ENCODE results near the gene MRLN.
"Not testable (repeated sequence)": the region's sequence is repeated elsewhere in the genome, so short reads cannot be mapped to it uniquely, and the experiment has no call there.

MRLN gene

DNA sequence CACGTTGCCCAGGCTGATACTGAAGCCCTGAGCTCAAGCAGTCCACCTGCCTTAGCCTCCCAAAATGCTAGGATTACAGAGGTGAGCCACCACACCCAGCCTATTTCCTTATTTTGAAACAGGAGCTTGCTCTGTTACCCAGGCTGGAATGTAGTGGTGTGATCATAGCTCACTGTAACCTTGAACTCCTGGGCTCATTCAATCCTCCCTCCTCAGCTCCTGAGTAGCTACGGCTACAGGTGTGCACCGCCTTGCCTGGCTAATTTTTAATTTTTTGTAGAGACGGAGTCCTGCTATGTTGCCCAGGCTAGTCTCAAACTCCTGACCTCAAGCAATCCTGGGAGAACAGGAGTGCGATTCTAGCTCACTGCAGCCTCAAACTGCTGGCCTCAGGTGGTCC is 11.7 kb downstream of the MRLN start:
- DNase-seq (ENCODE audit: low spot score): no peak
- TF ChIP-seq, protein P1, sequence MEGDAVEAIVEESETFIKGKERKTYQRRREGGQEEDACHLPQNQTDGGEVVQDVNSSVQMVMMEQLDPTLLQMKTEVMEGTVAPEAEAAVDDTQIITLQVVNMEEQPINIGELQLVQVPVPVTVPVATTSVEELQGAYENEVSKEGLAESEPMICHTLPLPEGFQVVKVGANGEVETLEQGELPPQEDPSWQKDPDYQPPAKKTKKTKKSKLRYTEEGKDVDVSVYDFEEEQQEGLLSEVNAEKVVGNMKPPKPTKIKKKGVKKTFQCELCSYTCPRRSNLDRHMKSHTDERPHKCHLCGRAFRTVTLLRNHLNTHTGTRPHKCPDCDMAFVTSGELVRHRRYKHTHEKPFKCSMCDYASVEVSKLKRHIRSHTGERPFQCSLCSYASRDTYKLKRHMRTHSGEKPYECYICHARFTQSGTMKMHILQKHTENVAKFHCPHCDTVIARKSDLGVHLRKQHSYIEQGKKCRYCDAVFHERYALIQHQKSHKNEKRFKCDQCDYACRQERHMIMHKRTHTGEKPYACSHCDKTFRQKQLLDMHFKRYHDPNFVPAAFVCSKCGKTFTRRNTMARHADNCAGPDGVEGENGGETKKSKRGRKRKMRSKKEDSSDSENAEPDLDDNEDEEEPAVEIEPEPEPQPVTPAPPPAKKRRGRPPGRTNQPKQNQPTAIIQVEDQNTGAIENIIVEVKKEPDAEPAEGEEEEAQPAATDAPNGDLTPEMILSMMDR (IDR thresholded peaks at IDR 0.05; ENCODE audit: extremely low read depth, missing control alignments): no peak

DNA sequence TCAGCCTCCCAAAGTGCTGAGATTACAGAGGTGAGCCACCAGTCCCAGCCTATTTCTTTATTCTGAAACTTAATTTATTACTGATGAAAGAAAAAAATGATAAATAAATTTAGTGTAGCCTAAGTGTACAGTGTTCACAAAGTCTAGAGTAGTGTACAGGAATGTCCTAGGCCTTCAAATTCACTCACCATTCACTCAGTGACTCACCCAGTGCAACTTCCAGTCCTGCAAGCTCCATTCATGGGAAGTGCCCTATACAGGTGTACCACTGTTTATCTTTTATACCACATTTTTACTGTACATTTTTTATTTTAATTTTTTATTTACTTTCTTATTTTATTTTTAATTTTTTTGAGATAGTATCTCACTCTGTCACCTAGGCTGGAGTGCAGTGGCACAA is 12.2 kb downstream of the MRLN start:
- no peak for DNase-seq (ENCODE audit: low spot score)
- TF ChIP-seq, protein P1 (IDR thresholded peaks at IDR 0.05; ENCODE audit: extremely low read depth, missing control alignments): no peak

DNA sequence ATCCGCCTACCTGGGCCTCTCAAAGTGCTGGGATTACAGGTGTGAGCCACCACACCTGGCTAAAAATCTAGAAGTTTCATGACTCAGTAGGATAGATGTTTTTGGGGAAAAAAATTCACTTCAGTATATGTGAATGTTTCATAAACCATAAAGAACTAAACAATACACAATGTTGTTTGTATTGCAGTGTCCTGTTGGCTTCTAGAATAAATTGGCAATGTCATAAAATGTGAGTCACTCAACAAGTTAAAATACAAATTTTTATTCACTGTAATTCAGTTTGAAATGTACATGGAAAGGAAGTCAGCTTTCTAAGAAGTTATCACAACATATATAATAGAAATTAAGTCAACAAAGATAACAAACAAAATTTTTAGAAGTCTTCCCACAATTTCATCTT is 16.5 kb downstream of the MRLN start:
- DNase-seq (ENCODE audit: low spot score): no peak
- TF ChIP-seq, protein P1 (IDR thresholded peaks at IDR 0.05; ENCODE audit: extremely low read depth, missing control alignments): no peak

DNA sequence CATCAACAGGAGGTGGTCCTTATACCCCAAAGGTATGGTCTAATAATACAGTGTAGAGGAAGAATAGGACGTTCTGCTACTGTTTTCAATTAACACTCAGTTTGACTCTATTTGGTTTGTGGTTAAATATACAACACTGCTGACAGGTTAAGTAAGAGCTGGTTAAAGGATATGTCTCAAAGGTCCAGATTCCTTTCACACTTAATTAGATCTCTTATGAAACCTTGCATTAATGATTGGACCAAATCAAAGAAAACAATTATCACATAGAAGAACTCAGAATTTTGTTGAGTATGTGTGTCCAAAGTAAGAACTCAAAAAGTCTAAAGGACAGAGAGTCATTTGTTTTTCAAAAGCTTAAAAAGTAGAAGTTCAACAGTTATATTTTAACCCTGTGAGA is 18.0 kb downstream of the MRLN start:
- DNase-seq (ENCODE audit: low spot score): no peak
- TF ChIP-seq, protein P1 (IDR thresholded peaks at IDR 0.05; ENCODE audit: extremely low read depth, missing control alignments): no peak

DNA sequence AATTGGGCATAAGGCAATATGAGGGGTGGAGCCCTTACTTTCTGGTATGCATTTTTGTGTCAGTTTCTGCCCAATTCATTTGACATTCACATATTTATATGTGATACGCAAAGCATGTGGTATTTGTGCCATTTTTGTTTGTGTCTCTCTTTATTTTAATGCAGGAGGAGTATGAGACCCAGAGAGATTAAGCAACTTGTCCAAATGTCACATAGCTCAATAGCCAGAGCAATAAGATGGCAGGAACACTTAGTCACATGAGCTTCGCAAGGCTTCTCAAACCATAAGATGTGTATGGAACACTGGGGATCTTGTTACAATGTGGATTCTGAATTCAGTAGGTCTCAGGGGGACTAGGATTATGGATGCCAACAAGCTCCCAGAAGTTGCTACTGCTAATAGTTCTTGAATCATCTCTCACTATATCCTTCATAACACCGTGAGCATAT is 19.2 kb downstream of the MRLN start:
- TF ChIP-seq, protein P1 (IDR thresholded peaks at IDR 0.05; ENCODE audit: extremely low read depth, missing control alignments): no peak
- DNase-seq (ENCODE audit: low spot score): no peak

DNA sequence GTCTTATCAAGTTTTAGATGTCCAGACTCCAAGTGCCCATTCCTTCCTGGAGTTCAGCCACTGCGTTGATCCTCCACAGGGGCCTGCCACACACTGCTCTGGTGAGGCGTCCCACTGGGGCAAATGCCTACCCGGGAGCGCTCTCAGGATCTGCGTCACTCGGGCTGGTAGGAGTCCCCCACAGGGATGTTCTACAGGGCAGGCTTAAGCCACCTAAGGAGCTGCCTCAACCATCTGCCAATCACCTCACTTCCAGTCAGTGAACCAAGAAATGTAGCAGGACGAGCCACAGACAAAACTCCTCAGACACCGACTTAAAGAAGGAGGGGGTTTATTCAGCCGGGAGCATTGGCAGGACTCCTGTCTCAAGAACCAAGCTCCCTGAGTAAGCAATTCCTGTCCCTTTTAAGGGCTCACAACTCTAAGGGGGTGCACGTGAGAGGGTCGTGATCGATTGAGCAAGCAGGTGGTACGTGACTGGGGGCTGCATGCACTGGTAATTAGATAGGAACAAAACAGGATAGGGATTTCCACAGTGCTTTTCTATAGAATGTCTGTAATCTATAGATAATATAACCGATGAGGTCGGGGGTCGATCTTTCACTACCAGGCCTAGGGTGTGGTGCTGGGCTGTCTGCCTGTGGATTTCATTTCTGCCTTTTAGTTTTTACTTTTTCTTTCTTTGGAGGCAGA is 19.8 kb downstream of the MRLN start:
- DNase-seq (ENCODE audit: low spot score): not testable (repeated sequence)

DNA sequence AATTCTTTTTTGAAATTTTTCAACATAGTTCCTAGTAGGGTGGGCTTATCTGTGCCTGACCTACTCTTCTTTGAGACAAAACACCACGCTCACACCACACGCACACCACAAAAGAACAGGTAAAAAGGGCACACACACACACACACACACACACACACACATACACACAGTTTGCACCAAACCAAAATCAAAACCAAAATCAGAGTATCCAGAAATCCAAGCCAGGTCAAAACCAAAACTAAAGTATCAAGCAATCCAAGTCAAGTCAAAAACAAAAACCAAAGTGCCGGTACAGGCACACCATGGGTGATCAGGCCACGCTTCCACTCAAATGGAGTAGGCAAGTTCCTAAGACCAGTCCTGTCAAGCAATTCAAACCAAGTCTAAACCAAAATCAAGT is 20.4 kb downstream of the MRLN start:
- DNase-seq (ENCODE audit: low spot score): not testable (repeated sequence)

DNA sequence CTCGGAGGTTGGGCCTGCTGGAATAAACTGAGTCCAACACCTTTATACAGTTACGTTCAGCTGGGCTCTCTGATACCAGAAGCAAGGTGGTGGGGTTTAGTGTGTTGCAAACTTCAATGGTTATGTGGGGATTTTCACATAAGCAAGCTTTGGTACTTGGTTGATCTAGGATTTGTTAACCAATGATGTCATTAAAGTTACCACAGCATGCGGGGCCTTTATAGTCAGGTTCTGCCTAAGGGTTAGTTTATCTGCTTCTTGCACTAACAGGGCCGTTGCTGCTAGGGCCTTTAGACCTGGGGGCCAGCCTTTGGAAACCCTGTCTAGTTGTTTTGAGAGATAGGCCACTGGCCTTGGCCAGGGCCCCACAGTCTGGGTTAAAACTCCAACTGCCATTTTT is 24.1 kb downstream of the MRLN start:
- DNase-seq (ENCODE audit: low spot score): not testable (repeated sequence)

DNA sequence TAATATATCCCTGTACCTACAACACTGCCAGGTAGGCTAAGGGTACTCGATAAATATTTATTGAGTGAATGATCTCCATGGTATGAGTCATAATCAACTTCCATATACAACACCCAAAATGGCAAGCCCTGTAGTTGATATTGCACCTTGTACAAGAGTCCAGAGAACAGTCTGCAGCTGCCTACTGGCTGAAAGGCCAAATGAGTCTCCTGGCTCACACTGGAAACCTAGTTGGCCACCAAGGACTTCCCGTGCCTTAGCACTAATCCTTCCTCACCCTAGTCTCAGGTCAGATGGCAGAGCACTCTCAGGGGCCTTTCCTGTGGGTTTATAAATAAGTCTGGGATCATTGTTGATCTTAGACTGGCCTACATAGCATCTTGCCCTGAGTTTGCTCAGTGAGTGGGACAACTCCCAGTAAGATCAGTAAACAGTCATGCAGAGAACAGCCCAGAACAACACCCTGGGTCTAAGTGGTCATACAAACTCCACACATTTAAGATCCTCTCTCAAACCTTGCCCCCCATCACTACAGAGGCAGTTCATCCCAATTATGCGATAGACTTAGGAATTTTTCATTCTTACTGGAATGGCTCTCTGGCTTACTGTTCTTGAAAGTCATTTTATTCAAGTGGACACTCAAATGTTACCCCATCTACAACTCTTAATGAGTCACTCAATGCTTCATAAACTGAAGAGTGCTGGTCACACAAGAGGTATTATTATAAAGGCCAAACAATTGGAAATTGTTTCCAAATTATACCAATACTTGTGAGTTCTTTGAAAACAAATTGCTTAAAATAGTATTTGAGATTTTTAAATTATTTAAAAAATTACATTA is 28.9 kb downstream of the MRLN start:
- TF ChIP-seq, protein P1 (IDR thresholded peaks at IDR 0.05; ENCODE audit: extremely low read depth, missing control alignments): no peak
- no peak for DNase-seq (ENCODE audit: low spot score)
